ENCODE results near the gene ETF1. TPM values are rescaled to one million over a fixed set of nuclear protein-coding genes. Genes with fewer than 3 reads are reported as not detected.

The ETF1 gene
- total and polyA plus RNA-seq, 9 of the 15 experiments (the other 6 are each of a cell fraction or from before 2014, with no cell fraction given) = 53.7 to 209 (median 164) TPM

DNA sequence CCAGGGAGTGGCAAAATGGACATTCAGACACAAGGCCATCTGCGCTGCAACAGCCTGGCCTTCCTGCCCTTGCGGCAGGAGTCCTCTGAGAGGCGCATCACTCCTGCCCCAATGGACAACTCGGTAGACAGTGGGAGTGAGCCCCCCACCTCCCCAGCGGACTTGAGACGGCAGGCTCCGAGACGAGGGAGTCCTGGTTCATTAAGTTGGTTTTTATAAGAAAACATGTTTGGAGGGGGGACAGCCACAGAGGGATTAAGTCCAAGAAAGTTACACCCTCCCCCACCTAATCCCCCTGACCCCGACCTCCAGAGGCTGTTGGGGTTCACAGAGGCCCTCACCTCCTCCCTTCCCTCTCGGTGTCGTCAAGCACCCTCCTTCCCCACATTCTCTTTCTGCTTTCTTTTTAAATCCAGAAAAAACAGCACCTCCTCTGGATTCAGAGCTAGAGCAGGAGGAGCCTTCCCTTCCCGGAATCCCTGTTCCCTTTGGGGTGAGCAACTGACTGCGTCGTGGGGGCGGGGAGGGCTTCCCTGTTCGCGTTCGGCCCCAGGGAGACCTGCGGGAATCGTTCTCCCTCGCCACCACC is 79.5 kb downstream of the ETF1 start (continued):
- TF ChIP-seq ZNF395 (CRISPR knock-in tag; IDR thresholded peaks at IDR 0.05) = no peak
- TF ChIP-seq, protein P1, sequence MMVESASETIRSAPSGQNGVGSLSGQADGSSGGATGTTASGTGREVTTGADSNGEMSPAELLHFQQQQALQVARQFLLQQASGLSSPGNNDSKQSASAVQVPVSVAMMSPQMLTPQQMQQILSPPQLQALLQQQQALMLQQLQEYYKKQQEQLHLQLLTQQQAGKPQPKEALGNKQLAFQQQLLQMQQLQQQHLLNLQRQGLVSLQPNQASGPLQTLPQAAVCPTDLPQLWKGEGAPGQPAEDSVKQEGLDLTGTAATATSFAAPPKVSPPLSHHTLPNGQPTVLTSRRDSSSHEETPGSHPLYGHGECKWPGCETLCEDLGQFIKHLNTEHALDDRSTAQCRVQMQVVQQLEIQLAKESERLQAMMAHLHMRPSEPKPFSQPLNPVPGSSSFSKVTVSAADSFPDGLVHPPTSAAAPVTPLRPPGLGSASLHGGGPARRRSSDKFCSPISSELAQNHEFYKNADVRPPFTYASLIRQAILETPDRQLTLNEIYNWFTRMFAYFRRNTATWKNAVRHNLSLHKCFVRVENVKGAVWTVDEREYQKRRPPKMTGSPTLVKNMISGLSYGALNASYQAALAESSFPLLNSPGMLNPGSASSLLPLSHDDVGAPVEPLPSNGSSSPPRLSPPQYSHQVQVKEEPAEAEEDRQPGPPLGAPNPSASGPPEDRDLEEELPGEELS (CRISPR knock-in tag; IDR thresholded peaks at IDR 0.05; ENCODE audit: borderline replicate concordance) = 0 out of 2 replicates have a peak, but pooled peaks have one; percentile 10
- 0 out of 2 replicates have a peak, but pooled peaks have one; percentile 22 for TF ChIP-seq ZNF75A (CRISPR knock-in tag; IDR thresholded peaks at IDR 0.05)
- no peak for TF ChIP-seq UBTF (IDR thresholded peaks at IDR 0.05; ENCODE audit: borderline replicate concordance in 1 of 2, low read depth in 2 of 2, low read length in 2 of 2)
- no peak for TF ChIP-seq SP2 (IDR thresholded peaks at IDR 0.05; ENCODE audit: extremely low read depth, low read depth, low read length, poor library complexity, severe bottlenecking)
- TF ChIP-seq ARNT (IDR thresholded peaks at IDR 0.05) = peak; percentile 42 to 90; a peak in 2 of 4 replicates
- no peak for TF ChIP-seq BRD9 (IDR thresholded peaks at IDR 0.05; ENCODE audit: low read depth, partially characterized antibody)
- TF ChIP-seq NFRKB (IDR thresholded peaks at IDR 0.05; ENCODE audit: low read depth) = peak; percentile 30; the same call in 1 of the 2 replicates
- 0 out of 2 replicates have a peak, but pooled peaks have one; percentile 5 for TF ChIP-seq ZSCAN32 (CRISPR knock-in tag; IDR thresholded peaks at IDR 0.05)
- no peak for TF ChIP-seq HDGF (IDR thresholded peaks at IDR 0.05)
- TF ChIP-seq ZNF518B (CRISPR knock-in tag; IDR thresholded peaks at IDR 0.05) = no peak
- TF ChIP-seq CBX1 (IDR thresholded peaks at IDR 0.05; ENCODE audit: low read depth) = 0 out of 2 replicates have a peak, but pooled peaks have one; percentile 1
- TF ChIP-seq, protein P2, sequence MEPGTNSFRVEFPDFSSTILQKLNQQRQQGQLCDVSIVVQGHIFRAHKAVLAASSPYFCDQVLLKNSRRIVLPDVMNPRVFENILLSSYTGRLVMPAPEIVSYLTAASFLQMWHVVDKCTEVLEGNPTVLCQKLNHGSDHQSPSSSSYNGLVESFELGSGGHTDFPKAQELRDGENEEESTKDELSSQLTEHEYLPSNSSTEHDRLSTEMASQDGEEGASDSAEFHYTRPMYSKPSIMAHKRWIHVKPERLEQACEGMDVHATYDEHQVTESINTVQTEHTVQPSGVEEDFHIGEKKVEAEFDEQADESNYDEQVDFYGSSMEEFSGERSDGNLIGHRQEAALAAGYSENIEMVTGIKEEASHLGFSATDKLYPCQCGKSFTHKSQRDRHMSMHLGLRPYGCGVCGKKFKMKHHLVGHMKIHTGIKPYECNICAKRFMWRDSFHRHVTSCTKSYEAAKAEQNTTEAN (CRISPR knock-in tag; IDR thresholded peaks at IDR 0.05) = no peak
- 0 out of 2 replicates have a peak, but pooled peaks have one; percentile 22 for TF ChIP-seq ERF (CRISPR knock-in tag; IDR thresholded peaks at IDR 0.05)
- 0 out of 2 replicates have a peak, but pooled peaks have one; percentile 8 for TF ChIP-seq RB1 (IDR thresholded peaks at IDR 0.05; ENCODE audit: low read depth)
